22Rv1 (cell line): ENCODE measurements around the gene LTBR.

Source experiments
- CTCF ChIP-seq: fragments of 450-650 bp; IDR thresholded peaks from 2 replicates; pipeline ENCODE4 v1.5.1; 2017; ENCODE audit warnings: mild to moderate bottlenecking
- ZFX ChIP-seq: fragments of 450-650 bp; IDR thresholded peaks from 2 replicates; pipeline ENCODE4 v1.6.1; 2017; ENCODE audit warnings: antibody characterized with exemption, borderline replicate concordance

- TF ChIP-seq CTCF (no peak), ZFX (no peak)
These were observed 3.6 kb downstream of the LTBR start for GRCh38 chr12:6387541-6387940.
